PFSK-1 (cell line): Measurements from ENCODE around the gene GTF2H2.
"Not testable (repeated sequence)": the region's sequence is repeated elsewhere in the genome, so short reads cannot be mapped to it uniquely, and the experiment has no call there.

ENCODE experiments used
- FOXP2 ChIP-seq: optimal IDR thresholded peaks from 2 replicates; pipeline ENCODE3; 2011; ENCODE audit warnings: borderline replicate concordance, control low read depth, inconsistent platforms; ENCODE audit not compliant: insufficient read depth; ENCODE audit errors: extremely low read length, extremely low read depth
- POLR2AphosphoS5 ChIP-seq: IDR thresholded peaks from 2 replicates; pipeline ENCODE4 v1.6.1; 2012; ENCODE audit warnings: low read depth, mild to moderate bottlenecking, control low read depth, low read length, moderate library complexity
- TAF1 ChIP-seq: IDR thresholded peaks from 2 replicates; pipeline ENCODE4 v1.6.1; 2012; ENCODE audit warnings: low read length, control low read depth, borderline replicate concordance; ENCODE audit not compliant: insufficient read depth
- TF ChIP-seq, protein P1 (sequence below), 2 experiments: IDR thresholded peaks; 2 replicates each; pipeline versions ENCODE4 v1.6.1 to v1.8.0; 2011 to 2012; ENCODE audit warnings: low read depth in 2 of 2, low read length in 2 of 2, control low read depth in 1 of 2, inconsistent platforms in 1 of 2, mild to moderate bottlenecking in 1 of 2, moderate library complexity in 1 of 2; ENCODE audit not compliant: insufficient read depth in 1 of 2

DNA sequence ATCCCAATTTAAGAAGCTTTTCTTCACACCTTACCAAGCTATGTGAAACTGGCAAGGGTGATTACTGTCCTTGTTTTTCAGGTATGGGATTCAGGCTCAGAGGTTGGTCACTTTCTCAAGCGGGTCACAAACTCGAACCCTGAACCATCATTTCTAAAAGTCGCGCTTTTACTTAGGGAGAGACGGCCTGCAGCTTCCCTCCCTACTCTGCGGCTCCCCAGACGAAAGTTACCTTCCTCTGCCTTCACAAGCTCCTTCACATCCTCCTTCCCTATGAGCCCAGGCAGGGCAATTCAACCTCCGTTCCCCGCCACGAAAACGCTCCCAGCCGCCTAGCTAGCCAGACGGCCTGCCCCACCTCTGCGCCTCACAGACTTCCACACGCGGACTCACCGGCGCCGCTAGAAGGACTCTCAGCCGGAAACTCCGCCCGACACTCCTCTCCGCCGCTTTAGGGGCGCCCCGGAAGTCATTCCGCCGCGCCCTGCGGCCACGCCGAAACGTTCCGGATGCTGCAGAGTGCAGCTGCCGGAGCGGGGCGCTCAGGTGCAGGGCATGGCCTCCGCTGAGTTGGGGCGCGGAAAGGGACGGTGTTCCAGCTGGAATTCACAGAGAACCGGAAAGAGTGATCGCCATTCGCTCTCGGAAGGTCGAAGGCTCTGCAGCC, at the start of gene GTF2H2:
- TF ChIP-seq POLR2AphosphoS5, TAF1, FOXP2: not testable (repeated sequence)
- TF ChIP-seq, protein P1, sequence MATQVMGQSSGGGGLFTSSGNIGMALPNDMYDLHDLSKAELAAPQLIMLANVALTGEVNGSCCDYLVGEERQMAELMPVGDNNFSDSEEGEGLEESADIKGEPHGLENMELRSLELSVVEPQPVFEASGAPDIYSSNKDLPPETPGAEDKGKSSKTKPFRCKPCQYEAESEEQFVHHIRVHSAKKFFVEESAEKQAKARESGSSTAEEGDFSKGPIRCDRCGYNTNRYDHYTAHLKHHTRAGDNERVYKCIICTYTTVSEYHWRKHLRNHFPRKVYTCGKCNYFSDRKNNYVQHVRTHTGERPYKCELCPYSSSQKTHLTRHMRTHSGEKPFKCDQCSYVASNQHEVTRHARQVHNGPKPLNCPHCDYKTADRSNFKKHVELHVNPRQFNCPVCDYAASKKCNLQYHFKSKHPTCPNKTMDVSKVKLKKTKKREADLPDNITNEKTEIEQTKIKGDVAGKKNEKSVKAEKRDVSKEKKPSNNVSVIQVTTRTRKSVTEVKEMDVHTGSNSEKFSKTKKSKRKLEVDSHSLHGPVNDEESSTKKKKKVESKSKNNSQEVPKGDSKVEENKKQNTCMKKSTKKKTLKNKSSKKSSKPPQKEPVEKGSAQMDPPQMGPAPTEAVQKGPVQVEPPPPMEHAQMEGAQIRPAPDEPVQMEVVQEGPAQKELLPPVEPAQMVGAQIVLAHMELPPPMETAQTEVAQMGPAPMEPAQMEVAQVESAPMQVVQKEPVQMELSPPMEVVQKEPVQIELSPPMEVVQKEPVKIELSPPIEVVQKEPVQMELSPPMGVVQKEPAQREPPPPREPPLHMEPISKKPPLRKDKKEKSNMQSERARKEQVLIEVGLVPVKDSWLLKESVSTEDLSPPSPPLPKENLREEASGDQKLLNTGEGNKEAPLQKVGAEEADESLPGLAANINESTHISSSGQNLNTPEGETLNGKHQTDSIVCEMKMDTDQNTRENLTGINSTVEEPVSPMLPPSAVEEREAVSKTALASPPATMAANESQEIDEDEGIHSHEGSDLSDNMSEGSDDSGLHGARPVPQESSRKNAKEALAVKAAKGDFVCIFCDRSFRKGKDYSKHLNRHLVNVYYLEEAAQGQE (IDR thresholded peaks at IDR 0.05; ENCODE audit: insufficient read depth in 1 of 2, low read depth in 2 of 2, low read length in 2 of 2): not testable (repeated sequence)
